ENCODE data around the gene FES.
"Not testable (repeated sequence)": the region's sequence is repeated elsewhere in the genome, so short reads cannot be mapped to it uniquely, and the experiment has no call there.

FES gene

GRCh38 chr15:90893175-90894090 lies 9.1 kb downstream of the FES start:
- peak; percentile 35 for DNase-seq

- peak; percentile 67 for DNase-seq
These were observed 11.3 kb downstream of the FES start for GRCh38 chr15:90895571-90896117.

GRCh38 chr15:90897131-90897655 lies 12.9 kb downstream of the FES start:
- not testable (repeated sequence) for DNase-seq

- peak; percentile 100 for DNase-seq
These were observed 17.1 kb downstream of the FES start for GRCh38 chr15:90901175-90902039.

- no peak for DNase-seq
These were observed 17.9 kb downstream of the FES start for GRCh38 chr15:90902040-90902839.

- DNase-seq = peak; percentile 97
These were observed 18.8 kb downstream of the FES start, which contains the start of gene MAN2A2 for GRCh38 chr15:90902840-90903732. Gene MAN2A2, plus strand, starts transcription at chr15:90903302. Its CDS starts 906 bp downstream, at chr15:90904208.

- DNase-seq = peak; percentile 84
These were observed 19.6 kb downstream of the FES start for GRCh38 chr15:90903733-90904536.

GRCh38 chr15:90904746-90905145 lies 20.4 kb downstream of the FES start:
- no peak for DNase-seq

GRCh38 chr15:90905306-90906180 lies 21.2 kb downstream of the FES start:
- DNase-seq = no peak

- no peak for DNase-seq
These were observed 22.0 kb downstream of the FES start for GRCh38 chr15:90906181-90906849.

GRCh38 chr15:90907051-90907660 lies 22.9 kb downstream of the FES start:
- DNase-seq = no peak

GRCh38 chr15:90907838-90908507 lies 23.7 kb downstream of the FES start:
- DNase-seq = no peak

- DNase-seq = not testable (repeated sequence)
These were observed 25.1 kb downstream of the FES start for GRCh38 chr15:90909449-90909848.

- no peak for DNase-seq
These were observed 25.7 kb downstream of the FES start for GRCh38 chr15:90909976-90910375.

GRCh38 chr15:90910441-90911301 lies 26.4 kb downstream of the FES start:
- no peak for DNase-seq

GRCh38 chr15:90911302-90911623 lies 27.0 kb downstream of the FES start:
- no peak for DNase-seq

Data from hematopoietic multipotent progenitor cell treated with erythropoietin and hydrocortisone succinate and interleukin-3 and kit ligand, for 8 days (in vitro differentiated cells).